ENCODE data around the gene ABCA13. TPM values are rescaled to one million over a fixed set of nuclear protein-coding genes. Genes with fewer than 3 reads are reported as not detected.

ABCA13 gene
- total and polyA plus RNA-seq, 2 experiments from 2014 or later: 0.21 to 0.50 TPM

DNA sequence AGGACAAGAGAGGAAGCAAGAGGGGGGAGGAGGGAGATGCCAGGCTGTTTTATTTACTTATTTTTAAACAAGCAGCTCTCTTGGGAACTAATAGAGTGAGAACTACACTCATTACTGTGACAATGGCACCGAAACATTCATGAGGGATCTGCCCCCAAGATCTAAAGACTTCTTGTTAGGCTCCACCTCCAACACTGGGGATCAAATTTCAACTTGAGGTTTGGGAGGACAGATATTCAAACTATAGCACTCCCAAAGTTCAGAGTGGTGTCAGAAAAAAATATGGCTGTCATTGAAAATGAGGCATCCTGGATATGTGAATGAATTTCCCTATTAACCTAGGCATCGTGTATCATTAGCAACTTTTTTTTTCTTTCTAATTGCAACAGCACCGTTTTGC lies 145.5 kb downstream of the ABCA13 start:
- DNase-seq (ENCODE audit: low read depth in 1 of 2, low spot score in 1 of 2): no peak
- no peaks in the 10 kb centered on the region for H3K9me3 ChIP-seq (ENCODE audit: low read depth)
- TF ChIP-seq, protein P1, sequence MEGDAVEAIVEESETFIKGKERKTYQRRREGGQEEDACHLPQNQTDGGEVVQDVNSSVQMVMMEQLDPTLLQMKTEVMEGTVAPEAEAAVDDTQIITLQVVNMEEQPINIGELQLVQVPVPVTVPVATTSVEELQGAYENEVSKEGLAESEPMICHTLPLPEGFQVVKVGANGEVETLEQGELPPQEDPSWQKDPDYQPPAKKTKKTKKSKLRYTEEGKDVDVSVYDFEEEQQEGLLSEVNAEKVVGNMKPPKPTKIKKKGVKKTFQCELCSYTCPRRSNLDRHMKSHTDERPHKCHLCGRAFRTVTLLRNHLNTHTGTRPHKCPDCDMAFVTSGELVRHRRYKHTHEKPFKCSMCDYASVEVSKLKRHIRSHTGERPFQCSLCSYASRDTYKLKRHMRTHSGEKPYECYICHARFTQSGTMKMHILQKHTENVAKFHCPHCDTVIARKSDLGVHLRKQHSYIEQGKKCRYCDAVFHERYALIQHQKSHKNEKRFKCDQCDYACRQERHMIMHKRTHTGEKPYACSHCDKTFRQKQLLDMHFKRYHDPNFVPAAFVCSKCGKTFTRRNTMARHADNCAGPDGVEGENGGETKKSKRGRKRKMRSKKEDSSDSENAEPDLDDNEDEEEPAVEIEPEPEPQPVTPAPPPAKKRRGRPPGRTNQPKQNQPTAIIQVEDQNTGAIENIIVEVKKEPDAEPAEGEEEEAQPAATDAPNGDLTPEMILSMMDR (IDR thresholded peaks at IDR 0.05; ENCODE audit: low read depth, low read length): no peak
- no peaks in the 10 kb centered on the region for H3K4me1 ChIP-seq (ENCODE audit: low read depth)
- no peak overlapping the region for H3K27ac ChIP-seq
- no peak overlapping the region for H3K4me3 ChIP-seq
- no peaks in the 10 kb centered on the region for H3K36me3 ChIP-seq
- H3K27me3 ChIP-seq: no peaks in the 10 kb centered on the region

DNA sequence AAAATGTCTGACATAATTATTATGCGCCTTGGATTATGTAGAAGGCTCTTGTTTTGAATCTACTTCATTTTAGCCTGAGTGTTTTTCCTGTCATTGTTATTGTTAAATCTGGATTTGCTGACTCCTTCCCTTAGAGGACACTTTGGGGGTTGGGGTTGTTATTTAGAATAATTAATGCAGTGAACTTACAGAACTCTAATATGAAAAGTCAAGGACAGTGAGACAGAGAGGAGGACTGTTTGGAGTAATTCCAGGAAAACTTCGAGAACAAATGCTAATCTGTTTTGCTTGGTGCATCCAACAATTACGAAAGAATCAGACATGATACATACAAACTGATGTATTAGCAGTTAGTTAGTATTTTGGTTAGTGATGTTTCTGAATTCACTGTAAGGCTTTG lies 146.1 kb downstream of the ABCA13 start:
- DNase-seq (ENCODE audit: low read depth in 1 of 2, low spot score in 1 of 2): no peak
- H3K9me3 ChIP-seq (ENCODE audit: low read depth): no peaks in the 10 kb centered on the region
- no peak overlapping the region for H3K27ac ChIP-seq
- no peaks in the 10 kb centered on the region for H3K27me3 ChIP-seq
- no peaks in the 10 kb centered on the region for H3K4me1 ChIP-seq (ENCODE audit: low read depth)
- TF ChIP-seq, protein P1 (IDR thresholded peaks at IDR 0.05; ENCODE audit: low read depth, low read length): no peak
- H3K4me3 ChIP-seq: no peak overlapping the region
- no peaks in the 10 kb centered on the region for H3K36me3 ChIP-seq

DNA sequence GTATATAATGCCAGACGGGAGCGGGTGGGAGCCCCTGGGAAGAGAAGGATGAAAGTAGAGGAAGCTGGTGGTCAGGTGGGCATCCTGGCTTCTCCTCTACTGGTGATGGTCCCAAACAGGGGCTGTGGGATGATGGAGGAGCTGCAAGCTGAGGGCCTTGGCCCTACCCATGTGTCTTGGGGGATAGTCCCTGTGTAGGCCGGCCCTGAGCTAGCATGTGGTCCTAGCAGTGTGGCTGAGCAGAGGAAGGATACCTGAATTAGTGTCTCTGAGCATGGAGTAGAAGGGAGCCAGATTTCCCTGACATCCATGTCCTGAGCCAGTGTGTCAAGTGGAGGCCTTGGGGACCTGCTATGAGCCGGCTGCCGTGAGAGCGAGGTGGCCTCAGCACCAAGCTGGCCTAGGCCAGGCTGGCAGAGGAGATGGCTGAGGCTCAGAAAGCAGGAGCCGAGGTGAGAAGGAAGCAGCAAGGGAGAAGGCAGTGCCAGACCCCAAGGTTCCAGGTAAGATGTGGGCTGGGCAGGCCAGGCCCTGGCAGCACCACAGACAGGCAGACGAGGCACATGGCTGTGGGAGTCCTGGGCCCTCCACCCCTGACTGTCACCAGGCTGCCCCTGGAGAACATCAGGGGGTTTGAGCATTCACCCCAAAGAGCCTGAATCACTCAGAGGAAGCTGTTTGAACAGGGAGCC lies 150.2 kb downstream of the ABCA13 start:
- H3K4me1 ChIP-seq (ENCODE audit: low read depth): no peaks in the 10 kb centered on the region
- H3K36me3 ChIP-seq: no peaks in the 10 kb centered on the region
- H3K27ac ChIP-seq: no peak overlapping the region
- TF ChIP-seq, protein P1 (IDR thresholded peaks at IDR 0.05; ENCODE audit: low read depth, low read length): no peak
- DNase-seq (ENCODE audit: low read depth in 1 of 2, low spot score in 1 of 2): no peak
- H3K4me3 ChIP-seq: no peak overlapping the region
- no peaks in the 10 kb centered on the region for H3K9me3 ChIP-seq (ENCODE audit: low read depth)
- no peaks in the 10 kb centered on the region for H3K27me3 ChIP-seq

DNA sequence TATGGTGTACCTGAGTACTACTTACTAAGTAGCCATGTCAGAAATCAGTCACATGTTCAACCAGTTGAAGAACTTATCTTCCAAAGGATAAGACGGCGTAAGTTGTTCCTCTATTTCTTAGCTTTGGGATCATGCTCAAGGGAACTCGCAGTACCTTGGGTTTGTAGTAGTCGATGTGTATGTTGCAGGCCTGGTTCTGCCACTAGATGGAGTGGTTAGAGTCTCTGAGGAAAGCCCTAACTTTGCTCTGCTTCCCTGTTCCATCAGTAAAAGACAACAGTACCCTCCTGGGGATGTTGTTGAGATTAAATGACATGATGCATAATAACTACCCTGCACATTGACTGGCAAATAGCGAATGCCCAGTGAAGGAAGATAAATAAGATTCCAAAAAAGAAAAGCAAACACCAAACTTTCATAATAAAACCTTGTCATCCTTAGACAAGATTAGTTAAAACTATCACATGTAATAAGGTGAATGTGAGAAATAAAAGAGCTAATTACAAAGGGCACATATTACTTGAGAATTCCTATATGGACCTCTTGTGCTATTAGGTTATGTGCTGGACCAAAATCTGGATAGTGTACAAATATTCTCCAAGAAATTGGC lies 165.9 kb downstream of the ABCA13 start:
- H3K36me3 ChIP-seq: no peaks in the 10 kb centered on the region
- H3K4me1 ChIP-seq (ENCODE audit: low read depth): no peaks in the 10 kb centered on the region
- no peak overlapping the region for H3K4me3 ChIP-seq
- TF ChIP-seq, protein P1 (IDR thresholded peaks at IDR 0.05; ENCODE audit: low read depth, low read length): peak; percentile 61
- no peaks in the 10 kb centered on the region for H3K27me3 ChIP-seq
- H3K9me3 ChIP-seq (ENCODE audit: low read depth): no peaks in the 10 kb centered on the region
- peak; percentile 33 to 53 for DNase-seq (ENCODE audit: low read depth in 1 of 2, low spot score in 1 of 2)
- H3K27ac ChIP-seq: no peak overlapping the region

DNA sequence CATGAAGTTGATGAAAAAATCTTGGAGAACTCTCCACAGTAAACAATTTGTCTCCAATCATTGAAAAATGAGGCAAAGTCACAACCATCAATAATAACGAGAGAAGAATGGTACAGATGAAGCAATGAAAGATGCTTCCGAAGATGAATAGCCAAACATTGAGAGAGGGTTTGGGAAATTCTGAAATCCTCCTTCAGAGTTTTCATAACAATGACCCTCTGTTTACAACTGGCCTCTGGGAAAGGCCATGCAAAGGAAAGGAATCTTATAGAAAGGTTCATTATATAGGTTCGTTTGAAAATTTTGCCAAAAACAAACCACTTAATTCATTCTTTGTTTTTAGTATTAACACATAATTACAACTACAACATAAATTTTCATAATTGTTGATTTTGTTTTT lies 166.5 kb downstream of the ABCA13 start:
- Histone ChIP-seq H3K27ac (no peak overlapping the region), H3K9me3 (ENCODE audit: low read depth) (no peaks in the 10 kb centered on the region), H3K4me3 (no peak overlapping the region), H3K36me3 (no peaks in the 10 kb centered on the region), H3K4me1 (ENCODE audit: low read depth) (no peaks in the 10 kb centered on the region), H3K27me3 (no peaks in the 10 kb centered on the region)
- TF ChIP-seq, protein P1 (IDR thresholded peaks at IDR 0.05; ENCODE audit: low read depth, low read length): no peak
- no peak for DNase-seq (ENCODE audit: low read depth in 1 of 2, low spot score in 1 of 2)

All from cardiac muscle cell (in vitro differentiated cells and primary cell).